Upper lobe of left lung (tissue), 6 donors: Measurements from ENCODE around the gene SESN2. TPM values are rescaled to one million over a fixed set of nuclear protein-coding genes. Genes with fewer than 3 reads are reported as not detected.

Experiments
- ATAC-seq, 2 donors: fragments of 200-7000 bp; cut with Tn5 transposase; one replicate each; pipeline ENCODE4 v1.9.1; 2022; ENCODE audit warnings: mild to moderate bottlenecking in 2 of 2, moderate library complexity in 2 of 2; ENCODE audit not compliant: low FRiP score in 2 of 2
- DNase-seq, 2 donors: peaks; one replicate each; pipeline ENCODE4 v3.0.0-alpha.2; 2019 to 2020
- H3K27ac ChIP-seq, 4 donors: fragments of 200-600 bp; sonication (generic); one replicate each; pipeline ENCODE4 v1.5.1; 2016 to 2019
- H3K27me3 ChIP-seq, 4 donors: fragments of 200-600 bp; sonication (generic); one replicate each; pipeline ENCODE4 v1.5.1; 2017 to 2019
- H3K36me3 ChIP-seq, 4 donors: fragments of 200-600 bp; sonication (generic); one replicate each; pipeline ENCODE4 v1.5.1; 2016 to 2019
- H3K4me1 ChIP-seq, 4 donors: fragments of 200-600 bp; sonication (generic); one replicate each; pipeline ENCODE4 v1.5.1; 2018 to 2019
- H3K4me3 ChIP-seq, 4 donors: fragments of 200-600 bp; sonication (generic); one replicate each; pipeline ENCODE4 v1.5.1; 2017 to 2019; ENCODE audit warnings: mild to moderate bottlenecking in 2 of 4, moderate library complexity in 1 of 4
- H3K9me3 ChIP-seq, 4 donors: fragments of 200-600 bp; sonication (generic); one replicate each; pipeline ENCODE4 v1.5.1; 2018 to 2019
- CTCF ChIP-seq, 6 experiments: fragments of 450-650 bp in 4 of 6; fragments of 200-600 bp in 2 of 6; sonication (generic) in 2 of 6; IDR thresholded peaks; one replicate each; pipeline ENCODE4 v1.5.1; 2016 to 2019; ENCODE audit warnings: antibody characterized with exemption in 6 of 6
- EP300 ChIP-seq, 4 donors: sonication (generic); formaldehyde crosslinking; IDR thresholded peaks; one replicate each; pipeline ENCODE4 v1.5.1; 2017; ENCODE audit warnings: antibody characterized with exemption in 4 of 4, control low read depth in 2 of 4
- POLR2A ChIP-seq, 4 donors: fragments of 450-650 bp; IDR thresholded peaks; one replicate each; pipeline ENCODE4 v1.5.1; 2016 to 2017; ENCODE audit warnings: antibody characterized with exemption in 4 of 4, mild to moderate bottlenecking in 2 of 4
- POLR2AphosphoS5 ChIP-seq, 2 donors: sonication (generic); formaldehyde crosslinking; IDR thresholded peaks; one replicate each; pipeline ENCODE4 v1.5.1; 2017; ENCODE audit warnings: antibody characterized with exemption in 2 of 2
- WGBS, 2 donors: methylation state at CpG; one replicate each; pipeline ENCODE4 v1.1.5; 2017 to 2018; 5-methylcytosine and 5-hydroxymethylcytosine counted together
- total RNA-seq, 6 donors: library from RNA; depleted of rRNA in 4 of 6; stranded (reverse); fragments of >200 nt in 4 of 6; gene quantifications; one replicate each; pipeline versions ENCODE4 v1.1.0 to v1.2.1, GENCODE V29; 2016 to 2021
- donor health status: DM: no; HTN: no; CAD: no; lungs with moderate emphysema.
- donor health status: DM: no; HTN: yes; CAD: no; lungs with severe emphysema.

SESN2 gene
- total RNA-seq, 6 donors from 2014 or later = 9.6 to 18.1 (median 14.5) TPM

GRCh38 chr1:28295936-28296335 lies 36.6 kb downstream of the SESN2 start:
- 94% methylated on average over 2 of the region's 2 CpGs for WGBS, 2 donors
- H3K36me3 ChIP-seq = no peaks in the 10 kb centered on the region

GRCh38 chr1:28296401-28297261 lies 37.3 kb downstream of the SESN2 start:
- H3K4me3 ChIP-seq = no peak overlapping the region
- no peaks in the 10 kb centered on the region for H3K4me1 ChIP-seq
- no peak for DNase-seq
- no peaks in the 10 kb centered on the region for H3K36me3 ChIP-seq
- no peak overlapping the region for H3K27ac ChIP-seq
- no peaks in the 10 kb centered on the region for H3K9me3 ChIP-seq
- 37 to 43% methylated on average over 10 to 14 of the region's 14 CpGs for WGBS, 2 donors
- no peak for TF ChIP-seq POLR2A (IDR thresholded peaks at IDR 0.05)
- TF ChIP-seq POLR2AphosphoS5 (IDR thresholded peaks at IDR 0.05) = no peak
- no peak for TF ChIP-seq EP300 (IDR thresholded peaks at IDR 0.05)
- no peak for TF ChIP-seq CTCF (IDR thresholded peaks at IDR 0.05)
- no peaks in the 10 kb centered on the region for H3K27me3 ChIP-seq
- peak in 1 of 2 donors; percentile 40 for ATAC-seq

More at GRCh38 chr1:28295936-28296335, 36.6 kb downstream of the SESN2 start:
- H3K27me3 ChIP-seq = no peaks in the 10 kb centered on the region
- no peaks in the 10 kb centered on the region for H3K9me3 ChIP-seq
- H3K4me1 ChIP-seq = no peaks in the 10 kb centered on the region
- ATAC-seq (no peak), DNase-seq (no peak)
- H3K27ac ChIP-seq = no peak overlapping the region
- TF ChIP-seq EP300 (IDR thresholded peaks at IDR 0.05) (no peak), CTCF (IDR thresholded peaks at IDR 0.05) (no peak), POLR2AphosphoS5 (IDR thresholded peaks at IDR 0.05) (no peak), POLR2A (IDR thresholded peaks at IDR 0.05) (no peak)
- no peak overlapping the region for H3K4me3 ChIP-seq

GRCh38 chr1:28297826-28298225 lies 38.5 kb downstream of the SESN2 start:
- H3K9me3 ChIP-seq = no peaks in the 10 kb centered on the region
- ATAC-seq (no peak), DNase-seq (no peak)
- H3K36me3 ChIP-seq = no peaks in the 10 kb centered on the region
- TF ChIP-seq POLR2A (IDR thresholded peaks at IDR 0.05) (no peak), CTCF (IDR thresholded peaks at IDR 0.05) (no peak), POLR2AphosphoS5 (IDR thresholded peaks at IDR 0.05) (no peak), EP300 (IDR thresholded peaks at IDR 0.05) (no peak)
- no peak overlapping the region for H3K27ac ChIP-seq
- H3K27me3 ChIP-seq = no peaks in the 10 kb centered on the region
- no peaks in the 10 kb centered on the region for H3K4me1 ChIP-seq
- H3K4me3 ChIP-seq = no peak overlapping the region
- 81% methylated on average over 2 of the region's 2 CpGs for WGBS, 2 donors

GRCh38 chr1:28298438-28298837 lies 39.1 kb downstream of the SESN2 start:
- Histone ChIP-seq H3K4me3 (no peak overlapping the region), H3K27me3 (no peaks in the 10 kb centered on the region), H3K36me3 (no peaks in the 10 kb centered on the region), H3K9me3 (no peaks in the 10 kb centered on the region), H3K27ac (no peak overlapping the region), H3K4me1 (no peaks in the 10 kb centered on the region)
- ATAC-seq = no peak
- TF ChIP-seq POLR2A (IDR thresholded peaks at IDR 0.05) = no peak
- no peak for TF ChIP-seq EP300 (IDR thresholded peaks at IDR 0.05)
- TF ChIP-seq CTCF (IDR thresholded peaks at IDR 0.05) = no peak
- TF ChIP-seq POLR2AphosphoS5 (IDR thresholded peaks at IDR 0.05) = no peak
- DNase-seq = no peak
- 92 to 98% methylated on average over 2 of the region's 2 CpGs for WGBS, 2 donors
